ENCODE results near the gene SLC43A2.
A peak's percentile ranks its signal among the peaks of the same experiment; 100 is the strongest.

SLC43A2 gene

DNA sequence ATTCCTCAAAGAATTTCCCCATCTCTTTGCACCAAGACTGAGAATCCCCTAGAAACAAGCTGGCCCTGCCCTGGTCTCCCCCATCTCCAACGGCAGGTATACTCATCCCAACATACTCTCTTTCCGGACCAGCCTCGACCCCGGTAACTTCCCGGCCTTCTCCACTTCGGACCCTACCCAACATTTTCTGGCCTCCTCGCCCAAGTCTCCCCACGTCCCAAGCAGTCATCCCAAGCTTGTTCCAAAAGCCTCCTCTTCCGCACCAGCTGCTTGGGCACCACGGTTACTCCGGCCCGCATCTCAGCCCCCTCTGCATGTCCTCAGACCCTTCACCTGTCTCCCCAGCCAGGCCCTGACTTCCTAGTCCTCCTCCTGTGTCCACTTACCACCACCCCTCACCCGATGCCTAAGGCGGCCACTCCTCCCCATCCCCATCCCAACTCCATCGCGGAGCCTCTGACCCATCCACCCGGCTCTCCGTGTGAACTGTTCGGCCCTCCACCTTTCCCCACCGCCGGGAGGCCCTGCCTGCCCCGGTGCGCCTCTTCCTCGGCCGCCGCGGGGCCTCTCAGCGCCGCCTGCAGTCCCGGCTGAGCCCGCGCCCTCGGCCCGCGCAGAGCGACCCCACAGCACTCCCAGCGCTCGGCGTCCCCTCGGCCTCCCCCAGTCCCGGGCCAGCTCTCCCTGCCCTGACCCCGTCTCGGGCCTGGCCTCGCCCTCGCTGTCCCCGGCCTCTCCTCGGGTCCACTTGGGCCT lies 67.0 kb downstream of the SLC43A2 start:
- peak overlapping the region; percentile 85 for H3K4me3 ChIP-seq (ENCODE audit: low read length)
- H3K27ac ChIP-seq (ENCODE audit: low read length): no peak overlapping the region
- H3K9me2 ChIP-seq (replicated peaks; ENCODE audit: insufficient read depth, low read length): no peaks in the 10 kb centered on the region
- H2AFZ ChIP-seq (ENCODE audit: low read length): peak overlapping the region; percentile 6; the same call in 1 of the 2 replicates
- no peaks in the 10 kb centered on the region for H3K9me3 ChIP-seq (replicated peaks; ENCODE audit: insufficient read depth, low read length)
- peaks cover 10% of the 10 kb centered on the region for H3K4me1 ChIP-seq (ENCODE audit: low read length)
- H3F3A ChIP-seq (ENCODE audit: insufficient read depth, low read length): 0 out of 2 replicates have a peak, but pooled peaks cover 4% of the 10 kb centered on the region
- no peaks in the 10 kb centered on the region for H4K20me1 ChIP-seq (ENCODE audit: insufficient read depth, low read length)
- no peaks in the 10 kb centered on the region for H3K36me3 ChIP-seq (replicated peaks; ENCODE audit: insufficient read depth, low read length)
- no peaks in the 10 kb centered on the region; the same call in 1 of the 2 replicates for H3K27me3 ChIP-seq (replicated peaks; ENCODE audit: insufficient read depth, low read length)
- peak overlapping the region; percentile 79 for H3K9ac ChIP-seq (ENCODE audit: low read length)
- peaks cover 47% of the 10 kb centered on the region for H3K79me2 ChIP-seq (ENCODE audit: low read length)
- TF ChIP-seq EZH2 (optimal IDR thresholded peaks at IDR 0.05; ENCODE audit: low read depth, low read length) (no peak), EZH2phosphoT487 (IDR thresholded peaks at IDR 0.05; ENCODE audit: low read length) (no peak)
- TF ChIP-seq, protein P1, sequence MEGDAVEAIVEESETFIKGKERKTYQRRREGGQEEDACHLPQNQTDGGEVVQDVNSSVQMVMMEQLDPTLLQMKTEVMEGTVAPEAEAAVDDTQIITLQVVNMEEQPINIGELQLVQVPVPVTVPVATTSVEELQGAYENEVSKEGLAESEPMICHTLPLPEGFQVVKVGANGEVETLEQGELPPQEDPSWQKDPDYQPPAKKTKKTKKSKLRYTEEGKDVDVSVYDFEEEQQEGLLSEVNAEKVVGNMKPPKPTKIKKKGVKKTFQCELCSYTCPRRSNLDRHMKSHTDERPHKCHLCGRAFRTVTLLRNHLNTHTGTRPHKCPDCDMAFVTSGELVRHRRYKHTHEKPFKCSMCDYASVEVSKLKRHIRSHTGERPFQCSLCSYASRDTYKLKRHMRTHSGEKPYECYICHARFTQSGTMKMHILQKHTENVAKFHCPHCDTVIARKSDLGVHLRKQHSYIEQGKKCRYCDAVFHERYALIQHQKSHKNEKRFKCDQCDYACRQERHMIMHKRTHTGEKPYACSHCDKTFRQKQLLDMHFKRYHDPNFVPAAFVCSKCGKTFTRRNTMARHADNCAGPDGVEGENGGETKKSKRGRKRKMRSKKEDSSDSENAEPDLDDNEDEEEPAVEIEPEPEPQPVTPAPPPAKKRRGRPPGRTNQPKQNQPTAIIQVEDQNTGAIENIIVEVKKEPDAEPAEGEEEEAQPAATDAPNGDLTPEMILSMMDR (IDR thresholded peaks at IDR 0.05; ENCODE audit: low read length): peak; percentile 38
- DNase-seq: peak; percentile 40
- peak overlapping the region; percentile 87 for H3K4me2 ChIP-seq (ENCODE audit: low read depth, low read length)

DNA sequence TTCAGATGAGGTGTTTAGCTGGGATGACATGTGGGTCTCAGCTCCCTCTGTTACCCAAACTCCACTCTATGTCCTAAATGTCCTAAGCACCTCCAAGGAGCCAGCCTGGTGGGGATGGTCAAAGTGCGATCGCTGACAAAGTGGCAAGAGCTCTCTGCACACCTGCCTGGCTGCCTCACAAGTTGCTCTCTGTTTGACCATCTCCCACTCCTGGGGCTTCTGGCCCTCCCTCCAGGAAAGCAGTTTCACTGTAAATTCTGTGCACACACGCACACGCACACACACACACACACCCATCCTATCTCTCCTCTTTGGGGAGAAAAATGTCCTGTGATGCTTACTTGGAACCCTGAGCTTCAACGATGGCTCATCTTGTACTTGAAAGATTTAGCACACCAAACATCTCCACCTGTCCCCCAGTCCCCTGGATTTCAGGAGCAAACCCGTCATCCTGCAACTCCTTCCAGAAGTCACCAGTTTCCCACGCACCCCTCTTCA lies 67.7 kb downstream of the SLC43A2 start:
- Histone ChIP-seq H3K79me2 (ENCODE audit: low read length) (peaks cover 50% of the 10 kb centered on the region), H4K20me1 (ENCODE audit: insufficient read depth, low read length) (no peaks in the 10 kb centered on the region), H3K9me2 (replicated peaks; ENCODE audit: insufficient read depth, low read length) (no peaks in the 10 kb centered on the region), H3F3A (ENCODE audit: insufficient read depth, low read length) (0 out of 2 replicates have a peak, but pooled peaks cover 4% of the 10 kb centered on the region), H3K9ac (ENCODE audit: low read length) (no peak overlapping the region; the same call in 1 of the 2 replicates), H3K36me3 (replicated peaks; ENCODE audit: insufficient read depth, low read length) (no peaks in the 10 kb centered on the region), H3K27ac (ENCODE audit: low read length) (no peak overlapping the region), H2AFZ (ENCODE audit: low read length) (no peak overlapping the region), H3K27me3 (replicated peaks; ENCODE audit: insufficient read depth, low read length) (no peaks in the 10 kb centered on the region; the same call in 1 of the 2 replicates), H3K4me1 (ENCODE audit: low read length) (peaks cover 6% of the 10 kb centered on the region), H3K4me3 (ENCODE audit: low read length) (peak overlapping the region; percentile 85; the same call in 1 of the 2 replicates), H3K9me3 (replicated peaks; ENCODE audit: insufficient read depth, low read length) (no peaks in the 10 kb centered on the region), H3K4me2 (ENCODE audit: low read depth, low read length) (peak overlapping the region; percentile 87; the same call in 1 of the 2 replicates)
- TF ChIP-seq, protein P1 (IDR thresholded peaks at IDR 0.05; ENCODE audit: low read length): no peak
- TF ChIP-seq EZH2 (optimal IDR thresholded peaks at IDR 0.05; ENCODE audit: low read depth, low read length) (no peak), EZH2phosphoT487 (IDR thresholded peaks at IDR 0.05; ENCODE audit: low read length) (no peak)
- no peak for DNase-seq

GRCh38 chr17:1560101-1560857 lies 68.4 kb downstream of the SLC43A2 start:
- peaks cover 50% of the 10 kb centered on the region for H3K79me2 ChIP-seq (ENCODE audit: low read length)
- no peak overlapping the region for H3K4me2 ChIP-seq (ENCODE audit: low read depth, low read length)

More at GRCh38 chr17:1560101-1560857, 68.4 kb downstream of the SLC43A2 start:
- no peak overlapping the region for H3K4me3 ChIP-seq (ENCODE audit: low read length)
- TF ChIP-seq EZH2 (optimal IDR thresholded peaks at IDR 0.05; ENCODE audit: low read depth, low read length) (no peak), EZH2phosphoT487 (IDR thresholded peaks at IDR 0.05; ENCODE audit: low read length) (no peak)
- TF ChIP-seq, protein P1 (IDR thresholded peaks at IDR 0.05; ENCODE audit: low read length): no peak
- no peaks in the 10 kb centered on the region for H3K9me2 ChIP-seq (replicated peaks; ENCODE audit: insufficient read depth, low read length)
- H3K4me1 ChIP-seq (ENCODE audit: low read length): peaks cover 6% of the 10 kb centered on the region
- no peaks in the 10 kb centered on the region; the same call in 1 of the 2 replicates for H3K27me3 ChIP-seq (replicated peaks; ENCODE audit: insufficient read depth, low read length)
- no peaks in the 10 kb centered on the region for H4K20me1 ChIP-seq (ENCODE audit: insufficient read depth, low read length)
- no peaks in the 10 kb centered on the region for H3K36me3 ChIP-seq (replicated peaks; ENCODE audit: insufficient read depth, low read length)
- H3K9ac ChIP-seq (ENCODE audit: low read length): no peak overlapping the region
- no peak for DNase-seq
- no peak overlapping the region for H3K27ac ChIP-seq (ENCODE audit: low read length)
- H2AFZ ChIP-seq (ENCODE audit: low read length): no peak overlapping the region
- no peaks in the 10 kb centered on the region for H3K9me3 ChIP-seq (replicated peaks; ENCODE audit: insufficient read depth, low read length)
- H3F3A ChIP-seq (ENCODE audit: insufficient read depth, low read length): 0 out of 2 replicates have a peak, but pooled peaks cover 4% of the 10 kb centered on the region

Measured in MM.1S (cell line).